HFFc6 (cell line): ENCODE data around the gene KCNC3. TPM values are rescaled to one million over a fixed set of nuclear protein-coding genes. Genes with fewer than 3 reads are reported as not detected.

ENCODE experiments used
- DNase-seq: peaks from one replicate; pipeline ENCODE4 v3.0.0-alpha.2; 2018
- H3K27ac Mint-ChIP-seq: 2 replicates; pipeline ENCODE4 v1.8.0; 2020; ENCODE audit warnings: mild to moderate bottlenecking, mixed read lengths
- H3K27me3 Mint-ChIP-seq: 2 replicates; pipeline ENCODE4 v1.8.0; 2021; ENCODE audit warnings: mild to moderate bottlenecking, moderate library complexity, mixed read lengths; ENCODE audit not compliant: insufficient read depth
- H3K36me3 Mint-ChIP-seq: 2 replicates; pipeline ENCODE4 v1.8.0; 2021; ENCODE audit warnings: low read depth, mixed read lengths
- H3K4me1 Mint-ChIP-seq: 2 replicates; pipeline ENCODE4 v1.8.0; 2020; ENCODE audit warnings: low read depth, mixed read lengths
- H3K4me3 Mint-ChIP-seq: 2 replicates; pipeline ENCODE4 v1.8.0; 2020; ENCODE audit warnings: mild to moderate bottlenecking, moderate library complexity, mixed read lengths
- H3K9me3 Mint-ChIP-seq: 2 replicates; pipeline ENCODE4 v1.8.0; 2020; ENCODE audit warnings: mild to moderate bottlenecking, mixed read lengths
- CTCF ChIP-seq: fragments of 200-600 bp; sonication (generic); IDR thresholded peaks from 2 replicates; pipeline ENCODE4 v1.5.0; 2021; ENCODE audit warnings: antibody characterized with exemption, mild to moderate bottlenecking
- total RNA-seq, 6 experiments: library from RNA; stranded (reverse); fragmentation: NEBNext Ultra II Directional; extraction: Animal tissue kit (Norgen Biotek cat#: 25700); gene quantifications; 2 replicates in 1 of 6; 3 replicates in 5 of 6; pipeline ENCODE4 v1.2.3, GENCODE V29; 2021

KCNC3 gene
- total RNA-seq, 6 experiments from 2014 or later, result not detected

GRCh38 chr19:50317115-50317514 lies 12.1 kb downstream of the KCNC3 start:
- Mint-ChIP-seq H3K27ac (no peak overlapping the region), H3K4me1 (peaks cover 6% of the 10 kb centered on the region; the same call in 1 of the 2 replicates), H3K36me3 (no peaks in the 10 kb centered on the region), H3K4me3 (no peak overlapping the region), H3K27me3 (peaks cover 35% of the 10 kb centered on the region), H3K9me3 (no peaks in the 10 kb centered on the region)
- no peak for TF ChIP-seq CTCF
- no peak for DNase-seq

GRCh38 chr19:50315773-50316448 lies 13.3 kb downstream of the KCNC3 start:
- peak; percentile 5 for DNase-seq
- H3K4me3 Mint-ChIP-seq, result no peak overlapping the region

GRCh38 chr19:50314724-50315708 lies 14.2 kb downstream of the KCNC3 start:
- H3K4me3 Mint-ChIP-seq, result no peak overlapping the region
- H3K9me3 Mint-ChIP-seq, result no peaks in the 10 kb centered on the region
- peaks cover 6% of the 10 kb centered on the region; the same call in 1 of the 2 replicates for H3K4me1 Mint-ChIP-seq
- H3K27ac Mint-ChIP-seq, result no peak overlapping the region
- H3K36me3 Mint-ChIP-seq, result no peaks in the 10 kb centered on the region
- no peak for TF ChIP-seq CTCF
- H3K27me3 Mint-ChIP-seq, result peaks cover 41% of the 10 kb centered on the region
- no peak for DNase-seq

More at GRCh38 chr19:50315773-50316448, 13.3 kb downstream of the KCNC3 start:
- H3K27ac Mint-ChIP-seq, result no peak overlapping the region
- no peak for TF ChIP-seq CTCF
- H3K4me1 Mint-ChIP-seq, result peaks cover 6% of the 10 kb centered on the region; the same call in 1 of the 2 replicates
- no peaks in the 10 kb centered on the region for H3K9me3 Mint-ChIP-seq
- H3K36me3 Mint-ChIP-seq, result no peaks in the 10 kb centered on the region
- peaks cover 32% of the 10 kb centered on the region for H3K27me3 Mint-ChIP-seq

GRCh38 chr19:50313812-50314536 lies 15.2 kb downstream of the KCNC3 start:
- TF ChIP-seq CTCF, result no peak
- peaks cover 41% of the 10 kb centered on the region for H3K27me3 Mint-ChIP-seq
- H3K36me3 Mint-ChIP-seq, result no peaks in the 10 kb centered on the region
- DNase-seq, result no peak
- H3K4me3 Mint-ChIP-seq, result no peak overlapping the region
- H3K9me3 Mint-ChIP-seq, result no peaks in the 10 kb centered on the region
- no peak overlapping the region for H3K27ac Mint-ChIP-seq
- peaks cover 6% of the 10 kb centered on the region; the same call in 1 of the 2 replicates for H3K4me1 Mint-ChIP-seq
